Left kidney (tissue), 8 donors: ENCODE data around the gene TIMM13. TPM values are rescaled to one million over a fixed set of nuclear protein-coding genes. Genes with fewer than 3 reads are reported as not detected.
"Not testable (repeated sequence)": the region's sequence is repeated elsewhere in the genome, so short reads cannot be mapped to it uniquely, and the experiment has no call there.

Source experiments
- DNase-seq: peaks from one replicate; pipeline ENCODE4 v3.0.0-alpha.2; 2013
- long read RNA-seq, 8 donors: transcript quantifications; one replicate each; lab custom pipeline, GENCODE V29; 2026
- polyA plus RNA-seq: library from polyadenylated mRNA; unstranded; fragments of 120-200 nt; gene quantifications from one replicate; pipeline ENCODE4 v1.2.1, GENCODE V29; 2013; ENCODE audit not compliant: insufficient read length

Gene TIMM13
- polyA plus RNA-seq = 50.6 TPM
- long read RNA-seq, donor 1, transcript TIMM13-201 (3 exons, 1,973 nt) = major isoform, 169 of 179 reads
- long read RNA-seq, donor 1, partial matches to known transcripts = 5 of 179 reads
- long read RNA-seq, donor 1, other reads (novel, unspliced or antisense) = 5 of 179 reads
- long read RNA-seq, donor 2, transcript TIMM13-201 (3 exons, 1,973 nt) = major isoform, 105 of 105 reads
- long read RNA-seq, donor 2, partial matches to known transcripts = 0 of 105 reads
- long read RNA-seq, donor 2, other reads (novel, unspliced or antisense) = 0 of 105 reads
- long read RNA-seq, donor 3, transcript TIMM13-201 (3 exons, 1,973 nt) = major isoform, 104 of 110 reads
- long read RNA-seq, donor 3, partial matches to known transcripts = 0 of 110 reads
- long read RNA-seq, donor 3, other reads (novel, unspliced or antisense) = 5 of 110 reads
- long read RNA-seq, donor 4, transcript TIMM13-201 (3 exons, 1,973 nt) = major isoform, 26 of 26 reads
- long read RNA-seq, donor 4, partial matches to known transcripts = 0 of 26 reads
- long read RNA-seq, donor 4, other reads (novel, unspliced or antisense) = 0 of 26 reads
- long read RNA-seq, donor 5, transcript TIMM13-201 (3 exons, 1,973 nt) = major isoform, 244 of 263 reads
- long read RNA-seq, donor 5, partial matches to known transcripts = 6 of 263 reads
- long read RNA-seq, donor 5, other reads (novel, unspliced or antisense) = 13 of 263 reads
- long read RNA-seq, donor 6, transcript TIMM13-201 (3 exons, 1,973 nt) = major isoform, 141 of 141 reads
- long read RNA-seq, donor 6, partial matches to known transcripts = 0 of 141 reads
- long read RNA-seq, donor 6, other reads (novel, unspliced or antisense) = 0 of 141 reads
- long read RNA-seq, donor 7, transcript TIMM13-201 (3 exons, 1,973 nt) = major isoform, 181 of 194 reads
- long read RNA-seq, donor 7, partial matches to known transcripts = 5 of 194 reads
- long read RNA-seq, donor 7, other reads (novel, unspliced or antisense) = 8 of 194 reads
- long read RNA-seq, donor 8, transcript TIMM13-201 (3 exons, 1,973 nt) = major isoform, 44 of 44 reads
- long read RNA-seq, donor 8, partial matches to known transcripts = 0 of 44 reads
- long read RNA-seq, donor 8, other reads (novel, unspliced or antisense) = 0 of 44 reads

DNA sequence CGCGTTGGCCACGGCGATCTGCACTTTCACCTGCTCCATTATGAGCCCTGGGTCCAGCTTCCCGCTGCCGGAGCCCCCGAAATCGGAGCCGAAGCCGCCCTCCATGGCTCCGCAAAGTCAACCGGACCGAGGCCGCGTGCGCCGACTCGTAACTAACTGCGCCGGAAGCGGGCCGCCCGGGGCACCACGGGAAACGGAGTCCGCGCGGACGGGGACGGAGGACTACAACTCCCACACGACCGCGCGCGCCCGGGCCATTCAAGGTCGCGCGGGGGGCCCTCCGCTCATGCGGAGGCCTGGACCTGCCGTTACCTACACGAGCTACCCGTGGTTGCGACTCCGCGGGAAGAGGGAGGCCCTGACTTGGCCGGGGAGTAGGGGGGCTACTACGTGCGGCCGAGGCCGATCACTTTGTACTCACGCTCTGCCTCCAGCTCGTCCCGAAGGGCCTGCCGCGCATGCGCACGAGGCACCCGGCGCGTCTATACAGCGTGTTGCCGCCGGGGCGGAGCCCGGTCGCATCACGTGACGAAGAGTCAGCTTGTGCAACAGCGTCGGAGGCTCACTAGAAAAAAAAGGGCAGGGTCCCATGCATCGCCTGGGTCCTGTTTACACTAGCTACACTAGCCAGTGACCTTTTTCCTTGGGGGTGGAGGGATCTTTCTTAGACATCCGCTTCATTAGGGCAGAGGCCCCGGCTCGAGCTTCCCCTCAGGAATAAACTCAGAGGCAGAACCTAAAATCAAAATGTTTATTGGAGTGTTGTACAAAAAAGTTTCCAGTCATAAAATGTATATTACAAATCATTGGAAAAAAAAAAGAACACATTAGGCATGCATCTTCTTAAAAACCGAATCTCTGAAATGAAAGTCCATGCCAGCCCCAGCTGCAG, at the start of gene TIMM13:
Gene TIMM13, minus strand, starts transcription at position 158 of the 892 bp plus-strand sequence. Its CDS starts 53 bp downstream, at position 105.
- peak; percentile 97 for DNase-seq

- DNase-seq = no peak
Measured at GRCh38 chr19:2476451-2477140, 49.2 kb upstream of the TIMM13 start.

DNA sequence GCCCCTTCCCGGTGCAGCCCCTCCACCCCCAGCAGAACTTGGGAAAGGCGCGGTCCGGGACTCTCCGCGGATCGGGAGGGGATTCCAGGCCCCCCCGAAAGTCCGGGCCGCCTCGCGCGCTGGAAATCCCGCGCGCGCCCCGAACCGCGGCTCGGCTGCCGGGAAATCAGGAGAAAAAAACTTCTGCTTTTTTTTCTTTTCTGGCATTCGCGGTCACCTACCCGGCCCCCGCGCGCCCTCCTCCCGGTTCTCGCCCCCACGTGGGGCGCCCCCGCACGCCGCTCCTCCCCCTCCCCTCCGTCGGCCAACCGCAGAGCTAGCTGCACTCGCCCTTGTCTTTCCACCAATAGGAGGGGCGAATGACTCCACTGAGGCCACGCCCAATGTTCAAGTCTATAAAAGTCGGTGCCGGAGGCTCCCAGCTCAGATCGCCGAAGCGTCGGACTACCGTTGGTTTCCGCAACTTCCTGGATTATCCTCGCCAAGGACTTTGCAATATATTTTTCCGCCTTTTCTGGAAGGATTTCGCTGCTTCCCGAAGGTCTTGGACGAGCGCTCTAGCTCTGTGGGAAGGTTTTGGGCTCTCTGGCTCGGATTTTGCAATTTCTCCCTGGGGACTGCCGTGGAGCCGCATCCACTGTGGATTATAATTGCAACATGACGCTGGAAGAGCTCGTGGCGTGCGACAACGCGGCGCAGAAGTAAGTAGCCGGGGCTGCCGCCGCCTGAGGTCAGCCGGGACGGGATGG, 48.5 kb upstream of the TIMM13 start, which contains the start of gene GADD45B:
Gene GADD45B, plus strand, starts transcription at position 426 of the 749 bp plus-strand sequence. Its CDS starts 232 bp downstream, at position 658.
- peak; percentile 98 for DNase-seq

DNA sequence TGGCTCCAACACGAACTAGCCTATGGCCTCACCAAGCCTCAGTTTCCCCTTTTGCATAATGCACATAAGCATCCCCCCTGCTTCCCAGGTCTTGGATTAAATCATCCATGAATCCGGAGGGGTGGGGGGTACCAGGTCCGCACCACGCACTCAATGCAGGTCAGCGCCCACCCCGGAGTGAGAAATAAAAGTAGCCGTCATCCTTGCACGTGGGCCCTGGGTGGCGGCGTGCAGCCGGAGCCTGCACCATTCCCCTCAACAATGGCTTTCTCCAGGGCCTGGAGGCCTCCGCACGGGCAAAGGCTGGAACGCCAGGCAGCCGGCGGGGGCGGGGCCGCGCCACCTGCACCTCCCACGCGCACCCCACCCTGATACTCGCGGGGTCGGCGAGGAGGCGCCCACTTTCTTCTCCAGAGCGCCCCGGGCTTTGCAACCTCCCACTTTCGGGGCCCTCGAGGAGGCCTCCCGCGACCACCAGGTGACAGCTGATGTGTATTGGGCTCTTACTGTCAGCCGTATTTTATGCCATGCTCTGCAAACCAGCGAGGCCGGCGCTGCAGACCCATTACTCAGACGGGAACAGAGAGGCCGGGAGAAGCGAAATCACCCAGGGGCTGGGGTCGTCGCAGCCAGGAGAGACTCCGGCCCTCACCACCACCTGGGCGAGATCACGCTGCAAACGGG, 47.8 kb upstream of the TIMM13 start:
- DNase-seq = no peak

DNA sequence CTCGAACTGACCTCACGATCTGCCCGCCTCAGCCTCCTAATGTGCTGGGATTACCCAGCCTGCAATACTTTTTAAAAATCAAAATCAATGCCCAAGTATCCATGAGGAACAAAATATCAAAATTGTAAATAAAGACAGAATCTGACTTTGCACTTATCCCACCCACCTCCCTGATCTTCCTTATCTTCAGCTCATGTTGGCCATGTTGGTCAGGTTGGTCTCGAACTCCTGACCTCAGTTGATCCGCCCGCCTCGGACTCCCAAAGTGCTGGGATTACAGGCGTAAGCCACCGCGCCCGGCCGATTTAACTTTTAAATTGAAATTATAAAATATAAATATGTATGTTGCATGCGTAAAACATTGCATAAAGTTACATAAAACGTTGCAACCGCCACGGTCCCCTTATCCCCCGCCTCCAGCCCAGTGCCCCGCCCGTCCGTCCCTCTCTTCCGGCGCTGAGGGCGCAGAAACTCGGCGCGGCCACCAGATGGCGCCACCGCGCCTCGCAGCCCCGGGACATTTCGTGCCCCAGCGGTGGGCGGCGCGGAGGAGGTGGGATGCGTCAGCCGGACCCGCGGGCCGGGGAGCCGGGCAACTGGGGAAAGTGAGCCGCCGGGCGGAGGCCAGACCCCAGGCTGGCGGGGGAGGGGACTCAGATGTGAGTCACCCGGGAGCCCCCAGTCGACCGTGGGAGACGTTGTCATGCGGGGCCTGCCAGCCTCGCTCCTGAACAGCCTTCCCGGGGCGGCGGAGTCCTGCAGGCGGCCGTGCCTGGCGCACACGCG, 47.0 kb upstream of the TIMM13 start:
- DNase-seq = peak; percentile 79

DNA sequence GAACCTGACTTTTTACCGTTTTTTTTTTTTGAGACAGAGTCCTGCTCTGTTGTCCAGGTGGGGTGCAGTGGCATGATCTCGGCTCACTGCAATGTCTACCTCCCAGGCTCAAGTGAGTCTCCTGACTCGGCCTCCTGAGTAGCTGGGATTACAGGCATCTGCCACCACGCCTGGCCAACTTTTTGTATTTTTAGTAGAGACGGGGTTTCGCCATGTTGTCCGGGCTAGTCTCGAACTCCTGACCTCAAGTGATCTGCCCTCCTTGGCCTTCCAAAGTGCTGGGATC, 42.5 kb upstream of the TIMM13 start:
- DNase-seq = not testable (repeated sequence)

DNA sequence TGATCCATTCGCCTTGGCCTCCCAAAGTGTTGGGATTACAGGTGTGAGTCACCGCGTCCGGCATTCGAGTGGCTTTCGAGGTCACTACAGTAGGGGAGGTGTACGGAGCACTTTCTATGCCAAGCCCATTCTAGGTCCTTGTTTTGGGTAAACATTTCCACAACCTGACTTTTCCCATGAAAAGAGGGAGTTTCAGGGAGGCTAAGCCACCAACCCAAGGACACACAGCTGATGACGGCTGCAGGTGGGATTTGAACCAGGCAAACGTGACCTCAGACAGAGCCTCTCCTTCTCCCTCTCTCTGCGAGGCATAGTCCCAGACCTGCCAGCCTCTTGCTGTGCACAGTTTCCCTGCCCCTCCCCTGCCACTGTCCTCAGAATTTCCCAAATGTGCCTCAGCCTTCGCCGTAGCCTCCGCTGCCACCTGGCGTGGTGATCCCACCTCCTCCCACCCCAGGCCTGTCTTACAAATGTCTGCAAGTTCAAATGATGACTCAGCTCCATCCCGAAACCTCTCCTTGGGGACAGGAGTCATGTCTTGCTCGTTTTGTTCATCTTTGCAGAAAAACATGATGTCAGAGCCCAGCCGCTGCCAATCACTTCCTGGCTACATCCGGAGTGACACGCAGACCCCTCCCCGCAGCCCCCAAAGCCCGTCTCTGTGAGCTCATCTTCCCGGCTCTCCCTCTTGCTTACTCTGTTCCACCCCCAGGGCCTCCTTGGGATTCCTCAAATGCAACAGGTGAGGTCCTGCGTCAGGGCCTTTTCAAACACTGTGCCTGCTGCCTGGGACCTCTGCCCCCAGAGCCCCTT, 41.9 kb upstream of the TIMM13 start:
- no peak for DNase-seq

GRCh38 chr19:2468596-2468995, 41.2 kb upstream of the TIMM13 start:
- no peak for DNase-seq

DNA sequence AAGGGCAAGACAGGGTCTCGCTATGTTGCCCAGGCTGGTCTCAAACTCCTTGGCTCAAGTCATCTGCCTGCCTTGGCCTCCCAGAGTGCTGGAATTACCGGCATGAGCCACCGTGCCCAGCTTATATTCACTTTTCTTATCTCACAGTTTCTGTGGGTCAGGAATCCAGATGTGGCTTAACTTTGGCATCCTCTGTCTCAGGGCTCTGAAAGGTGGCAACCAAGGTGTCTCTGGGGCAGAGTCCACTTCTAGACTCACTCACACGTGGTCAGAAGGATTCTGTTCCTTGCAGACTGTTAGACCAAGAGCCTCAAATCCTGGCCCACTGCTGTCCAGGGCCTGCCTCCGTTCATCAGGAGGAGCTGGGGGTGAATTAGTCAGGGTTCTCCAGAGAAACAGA, 37.0 kb upstream of the TIMM13 start:
- DNase-seq = no peak

GRCh38 chr19:2463694-2464093, 36.3 kb upstream of the TIMM13 start:
- DNase-seq = not testable (repeated sequence)

DNA sequence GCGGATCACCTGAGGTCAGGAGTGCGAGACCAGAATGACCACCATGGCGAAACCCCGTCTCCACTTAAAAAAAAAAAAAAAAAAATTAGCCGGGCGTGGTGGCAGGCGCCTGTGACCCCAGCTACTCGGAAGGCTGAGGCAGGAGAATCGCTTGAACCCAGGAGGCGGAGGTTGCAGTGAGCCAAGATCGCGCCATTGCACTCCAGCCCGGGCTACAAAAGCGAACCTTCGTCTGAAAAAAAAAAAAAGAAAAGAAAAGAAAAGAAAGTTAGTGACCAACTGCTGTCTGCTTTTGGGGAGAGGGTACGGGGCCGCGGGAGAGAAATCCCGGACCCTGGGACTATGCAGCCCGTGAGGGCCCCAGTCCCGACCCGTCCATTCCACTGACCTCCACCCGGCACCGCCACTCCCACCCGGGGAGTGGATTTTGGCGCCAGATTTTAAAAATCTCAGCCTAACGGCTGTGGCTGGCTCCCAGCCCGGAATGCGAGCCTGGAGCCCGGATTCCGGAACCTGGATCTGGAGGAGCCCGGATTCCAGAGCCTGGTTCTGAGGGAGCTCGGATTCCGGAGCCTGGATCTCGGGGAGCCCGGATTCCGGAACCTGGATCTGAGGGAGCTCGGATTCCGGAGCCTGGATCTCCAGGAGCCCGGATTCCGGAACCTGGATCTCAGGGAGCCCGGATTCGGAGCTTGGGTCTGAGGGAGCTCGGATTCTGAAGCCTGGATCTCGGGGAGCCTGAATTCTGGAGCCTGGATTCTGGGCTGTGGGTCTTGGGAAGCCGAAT, 35.4 kb upstream of the TIMM13 start:
- peak; percentile 97 for DNase-seq

DNA sequence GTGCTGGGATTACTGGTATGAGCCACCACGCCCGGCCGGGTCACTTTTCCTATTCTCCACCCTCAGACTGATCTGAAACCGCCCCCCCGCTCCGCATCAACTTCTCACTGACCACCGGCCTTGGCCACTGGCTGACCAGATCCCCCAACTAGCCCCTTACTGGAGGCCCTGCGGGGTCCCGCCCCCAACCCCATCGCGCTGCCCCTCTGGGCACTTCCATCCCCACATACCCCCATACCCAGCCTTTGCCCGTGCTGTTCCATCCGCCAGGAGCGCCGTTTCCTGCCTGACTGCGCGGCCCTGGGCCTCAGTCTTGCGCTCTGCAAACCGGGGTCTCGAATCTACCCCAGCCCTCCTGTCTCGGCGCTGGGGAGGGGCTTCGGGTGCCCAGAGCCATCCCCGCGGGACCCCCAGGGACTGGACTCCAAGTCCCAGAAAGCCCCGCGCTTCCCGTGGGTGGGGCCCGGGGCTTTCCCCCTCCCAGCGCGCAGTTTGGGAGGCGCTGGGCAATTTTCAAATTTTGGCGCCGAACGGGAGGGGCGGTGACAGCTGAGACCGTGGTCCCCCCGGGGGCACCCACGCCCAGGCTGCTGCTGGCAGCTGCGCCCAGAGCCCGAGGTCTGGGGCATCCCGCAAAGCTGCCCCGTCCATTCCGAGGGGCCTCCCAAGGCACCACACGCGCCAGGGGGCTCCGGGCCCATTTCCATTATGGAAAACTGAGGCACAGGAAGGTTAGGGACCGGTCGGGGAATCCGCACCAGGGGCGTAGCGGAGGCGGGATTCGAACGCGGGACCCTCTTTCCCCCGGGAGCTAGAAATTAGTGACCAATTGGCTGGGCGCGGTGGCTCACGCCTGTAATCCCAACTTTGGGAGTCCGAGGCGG, 34.6 kb upstream of the TIMM13 start:
- peak; percentile 60 for DNase-seq

DNA sequence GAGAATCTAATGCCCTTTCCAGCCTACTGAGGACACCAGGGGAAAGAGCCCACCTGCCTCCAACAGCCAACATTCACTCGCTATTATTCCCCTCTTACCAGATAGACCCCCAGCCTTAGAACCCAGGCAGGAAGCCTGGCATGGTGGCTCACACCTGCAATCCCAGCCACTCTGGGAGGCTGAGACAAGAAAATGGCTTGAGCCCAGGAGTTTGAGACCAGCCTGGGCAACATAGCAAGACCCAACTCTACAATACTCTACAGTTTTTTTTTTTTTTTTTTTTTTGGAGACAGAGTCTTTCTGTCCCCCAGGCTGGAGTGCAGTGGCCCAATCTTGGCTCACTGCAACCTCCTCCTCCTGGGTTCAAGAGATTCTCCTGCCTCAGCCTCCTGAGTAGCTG, 32.9 kb upstream of the TIMM13 start:
- DNase-seq = no peak

DNA sequence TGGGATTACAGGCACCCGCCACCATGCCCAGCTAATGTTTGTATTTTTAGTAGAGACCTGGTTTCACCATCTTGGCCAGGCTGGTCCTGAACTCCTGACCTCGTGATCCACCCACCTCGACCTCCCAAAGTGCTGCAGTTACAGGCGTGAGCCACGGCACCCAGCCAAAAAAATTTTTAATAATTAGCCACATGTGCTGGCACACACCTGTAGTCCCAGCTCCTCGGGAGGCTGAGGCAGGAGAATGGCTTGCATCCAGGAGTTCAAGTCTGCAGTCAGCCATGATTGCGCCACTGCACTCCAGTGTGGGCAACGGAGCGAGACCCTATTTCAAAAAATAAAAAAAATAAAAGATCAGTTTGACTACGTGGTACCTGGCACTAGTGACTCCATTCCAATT, 31.4 kb upstream of the TIMM13 start:
- not testable (repeated sequence) for DNase-seq

DNA sequence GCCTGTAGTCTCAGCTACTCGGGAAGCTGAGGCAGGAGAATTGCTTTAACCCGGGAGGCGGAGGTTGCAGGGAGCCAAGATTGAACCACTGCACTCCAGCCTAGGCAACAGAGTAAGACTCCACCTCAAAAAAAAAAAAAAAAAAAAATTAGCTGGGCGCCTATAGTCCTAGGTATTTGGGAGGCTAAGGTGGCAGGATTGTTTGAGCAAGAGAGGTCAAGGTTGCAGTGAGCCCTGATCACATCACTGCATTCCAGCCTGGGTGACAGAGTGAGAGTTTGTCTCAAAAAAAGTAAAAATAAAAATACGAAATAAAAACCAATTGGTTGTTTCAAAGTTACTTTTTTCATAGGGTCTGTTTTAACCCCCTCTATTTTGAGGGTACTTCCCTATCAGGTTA, 30.7 kb upstream of the TIMM13 start:
- no peak for DNase-seq
